Chondrocyte (in vitro differentiated cells): ENCODE measurements around the gene UBE2U. TPM values are rescaled to one million over a fixed set of nuclear protein-coding genes. Genes with fewer than 3 reads are reported as not detected.

Experiments
- DNase-seq: peaks from one replicate; pipeline ENCODE4 v3.0.0; 2021; ENCODE audit warnings: mixed read lengths, low spot score
- H3K27ac Mint-ChIP-seq: one replicate; pipeline ENCODE4 v1.8.0; 2021; ENCODE audit warnings: mild to moderate bottlenecking, moderate library complexity, mixed read lengths; ENCODE audit not compliant: unreplicated experiment
- H3K27me3 Mint-ChIP-seq: 2 replicates; pipeline ENCODE4 v1.8.0; 2021; ENCODE audit warnings: low read depth, mixed read lengths
- H3K36me3 Mint-ChIP-seq: 2 replicates; pipeline ENCODE4 v1.8.0; 2021; ENCODE audit warnings: low read depth, mixed read lengths
- H3K4me1 Mint-ChIP-seq: 2 replicates; pipeline ENCODE4 v1.8.0; 2021; ENCODE audit warnings: low read depth, mild to moderate bottlenecking, mixed read lengths
- H3K4me3 Mint-ChIP-seq: one replicate; pipeline ENCODE4 v1.8.0; 2021; ENCODE audit warnings: mild to moderate bottlenecking, moderate library complexity, mixed read lengths; ENCODE audit not compliant: unreplicated experiment
- H3K9me3 Mint-ChIP-seq: 2 replicates; pipeline ENCODE4 v1.8.0; 2021; ENCODE audit warnings: low read depth, mixed read lengths
- total RNA-seq: library from RNA; stranded (reverse); gene quantifications from 3 replicates; pipeline ENCODE4 v1.2.1, GENCODE V29; 2021
- TF ChIP-seq, protein P1 (sequence below): fragments of 200-600 bp; sonication (generic); IDR thresholded peaks from 2 replicates; pipeline ENCODE4 v1.5.0; 2021; ENCODE audit warnings: antibody characterized with exemption, mild to moderate bottlenecking, moderate library complexity

Gene UBE2U
- total RNA-seq, 1 donor from 2014 or later = 0.27 TPM

DNA sequence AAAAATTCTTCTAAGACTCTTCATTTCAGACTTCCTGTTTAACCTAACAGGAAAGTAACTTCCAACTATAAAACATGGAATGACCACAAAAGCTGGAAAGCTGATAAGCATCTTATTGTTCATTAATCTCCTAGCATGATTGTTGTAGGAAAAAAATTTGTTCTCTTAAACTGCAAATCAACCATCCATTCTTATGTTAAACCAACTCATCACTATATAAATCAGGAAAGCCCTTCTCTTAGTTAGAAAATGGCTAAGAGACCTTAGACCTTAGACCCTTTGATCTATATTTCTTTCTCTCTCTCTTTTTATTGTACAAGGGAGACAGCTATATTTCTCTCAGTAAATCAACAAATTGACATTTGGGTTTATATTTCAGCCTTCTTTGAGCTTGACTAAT lies 101.4 kb downstream of the UBE2U start:
- H3K36me3 Mint-ChIP-seq = no peaks in the 10 kb centered on the region

DNA sequence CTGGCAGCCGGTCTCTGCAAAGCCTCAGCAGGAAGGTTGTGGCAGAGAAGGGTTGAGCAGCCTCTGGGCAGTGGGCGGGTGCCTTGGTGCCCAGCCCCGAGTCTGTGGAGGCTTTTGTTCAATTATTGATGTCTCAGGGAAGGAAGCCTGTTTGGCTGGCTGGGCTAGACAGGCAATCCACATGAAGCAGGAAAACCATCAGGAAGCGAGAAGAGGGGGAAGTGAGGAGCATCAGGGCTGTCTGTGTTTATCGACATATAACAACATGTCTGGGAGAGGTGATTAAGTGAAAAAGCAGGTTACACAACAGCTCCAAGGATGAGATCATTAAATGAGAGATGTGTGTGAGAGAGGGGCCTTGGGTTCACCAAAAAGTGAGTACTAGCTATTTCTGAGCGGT lies 105.4 kb downstream of the UBE2U start:
- Mint-ChIP-seq H3K4me3 (no peak overlapping the region), H3K27ac (no peak overlapping the region), H3K27me3 (peaks cover 4% of the 10 kb centered on the region), H3K36me3 (no peaks in the 10 kb centered on the region), H3K9me3 (no peaks in the 10 kb centered on the region), H3K4me1 (no peaks in the 10 kb centered on the region)
- no peak for DNase-seq
- TF ChIP-seq, protein P1, sequence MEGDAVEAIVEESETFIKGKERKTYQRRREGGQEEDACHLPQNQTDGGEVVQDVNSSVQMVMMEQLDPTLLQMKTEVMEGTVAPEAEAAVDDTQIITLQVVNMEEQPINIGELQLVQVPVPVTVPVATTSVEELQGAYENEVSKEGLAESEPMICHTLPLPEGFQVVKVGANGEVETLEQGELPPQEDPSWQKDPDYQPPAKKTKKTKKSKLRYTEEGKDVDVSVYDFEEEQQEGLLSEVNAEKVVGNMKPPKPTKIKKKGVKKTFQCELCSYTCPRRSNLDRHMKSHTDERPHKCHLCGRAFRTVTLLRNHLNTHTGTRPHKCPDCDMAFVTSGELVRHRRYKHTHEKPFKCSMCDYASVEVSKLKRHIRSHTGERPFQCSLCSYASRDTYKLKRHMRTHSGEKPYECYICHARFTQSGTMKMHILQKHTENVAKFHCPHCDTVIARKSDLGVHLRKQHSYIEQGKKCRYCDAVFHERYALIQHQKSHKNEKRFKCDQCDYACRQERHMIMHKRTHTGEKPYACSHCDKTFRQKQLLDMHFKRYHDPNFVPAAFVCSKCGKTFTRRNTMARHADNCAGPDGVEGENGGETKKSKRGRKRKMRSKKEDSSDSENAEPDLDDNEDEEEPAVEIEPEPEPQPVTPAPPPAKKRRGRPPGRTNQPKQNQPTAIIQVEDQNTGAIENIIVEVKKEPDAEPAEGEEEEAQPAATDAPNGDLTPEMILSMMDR = no peak

More for the DNA sequence above, 101.4 kb downstream of the UBE2U start:
- DNase-seq = no peak
- Mint-ChIP-seq H3K27ac (no peak overlapping the region), H3K4me1 (no peaks in the 10 kb centered on the region), H3K4me3 (no peak overlapping the region), H3K9me3 (no peaks in the 10 kb centered on the region), H3K27me3 (peaks cover 4% of the 10 kb centered on the region)
- TF ChIP-seq, protein P1 = no peak

DNA sequence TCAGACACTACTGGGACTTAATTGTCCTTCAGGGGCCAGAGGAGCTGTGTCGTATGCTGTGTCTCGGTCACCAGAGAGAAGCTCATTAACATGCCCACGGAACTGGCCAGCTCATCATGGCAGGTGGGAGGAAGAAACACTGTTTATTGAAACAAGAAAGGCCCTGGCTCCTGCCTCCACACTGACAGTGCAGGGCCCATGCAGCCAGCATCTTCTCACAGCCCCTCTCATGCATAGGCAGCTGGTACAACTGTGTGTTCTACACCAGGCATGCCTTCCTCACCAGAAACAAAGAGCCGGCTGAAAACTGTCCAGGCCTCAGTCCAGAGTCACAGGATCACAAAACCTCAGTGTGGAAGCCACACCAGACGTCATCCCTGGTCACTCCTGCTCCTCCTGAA lies 106.0 kb downstream of the UBE2U start:
- peaks cover 4% of the 10 kb centered on the region for H3K27me3 Mint-ChIP-seq
- H3K9me3 Mint-ChIP-seq = no peaks in the 10 kb centered on the region
- no peak overlapping the region for H3K27ac Mint-ChIP-seq
- TF ChIP-seq, protein P1 = no peak
- H3K36me3 Mint-ChIP-seq = no peaks in the 10 kb centered on the region
- H3K4me1 Mint-ChIP-seq = no peaks in the 10 kb centered on the region
- H3K4me3 Mint-ChIP-seq = no peak overlapping the region
- no peak for DNase-seq

DNA sequence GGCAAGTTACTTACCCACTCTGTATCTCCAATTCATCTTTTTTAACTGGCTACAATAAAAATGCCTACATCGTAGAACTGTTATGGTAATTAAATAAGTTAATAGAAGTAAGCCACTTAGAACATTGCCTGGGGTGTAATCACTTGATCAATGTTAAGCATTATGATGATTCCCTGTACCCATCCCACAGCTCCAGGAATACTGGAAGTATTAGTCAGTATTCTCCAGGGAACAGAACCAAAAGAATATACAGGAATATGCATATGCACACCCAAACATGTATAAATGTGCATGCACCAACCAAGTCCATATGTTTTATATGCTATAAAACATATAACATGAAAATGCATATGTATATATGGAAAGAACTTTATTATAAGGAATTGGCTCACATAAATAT lies 107.3 kb downstream of the UBE2U start:
- Mint-ChIP-seq H3K4me3 (no peak overlapping the region), H3K9me3 (no peaks in the 10 kb centered on the region), H3K27me3 (peaks cover 4% of the 10 kb centered on the region), H3K4me1 (no peaks in the 10 kb centered on the region), H3K27ac (no peak overlapping the region), H3K36me3 (no peaks in the 10 kb centered on the region)
- no peak for DNase-seq
- TF ChIP-seq, protein P1 = no peak

DNA sequence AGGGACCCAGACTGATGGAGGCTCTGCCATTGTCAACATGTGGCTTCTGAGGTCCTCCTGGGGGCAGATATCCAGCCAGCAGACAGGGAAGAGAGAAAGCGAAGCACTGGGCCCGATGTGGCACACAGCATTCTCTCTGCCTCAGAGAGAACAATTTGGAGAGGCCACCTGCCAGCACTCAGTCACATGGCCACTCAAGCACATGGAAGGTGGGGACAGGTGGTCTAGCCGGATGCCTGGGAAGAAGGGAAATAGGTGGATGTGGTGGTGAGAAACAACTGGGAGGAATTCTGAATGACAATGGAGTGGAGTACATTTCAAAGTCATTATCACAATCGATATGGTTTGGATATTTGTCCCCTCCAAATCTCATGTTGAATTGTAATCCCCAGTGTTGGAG lies 109.0 kb downstream of the UBE2U start:
- Mint-ChIP-seq H3K27me3 (peaks cover 7% of the 10 kb centered on the region), H3K27ac (no peak overlapping the region), H3K4me3 (no peak overlapping the region), H3K36me3 (peaks cover 1% of the 10 kb centered on the region), H3K9me3 (no peaks in the 10 kb centered on the region), H3K4me1 (no peaks in the 10 kb centered on the region)
- DNase-seq = no peak
- TF ChIP-seq, protein P1 = no peak
